Activated T-helper 2 cell treated with anti-CD3 and anti-CD28 coated beads, Interferon-gamma antibody, Interleukin-2, Interleukin-4, amounts not matched to agents 10 μg/mL and 5 μg/mL and 100 μg/mL, durations not matched to agents 14 hours and 24 hours and 36 hours (primary cell): ENCODE data around the gene ASRGL1. TPM values are rescaled to one million over a fixed set of nuclear protein-coding genes. Genes with fewer than 3 reads are reported as not detected.
A peak's percentile ranks its signal among the peaks of the same experiment; 100 is the strongest.
"Not testable (repeated sequence)": the region's sequence is repeated elsewhere in the genome, so short reads cannot be mapped to it uniquely, and the experiment has no call there.

ENCODE experiments used
- DNase-seq: peaks from one replicate; pipeline ENCODE4 v3.0.0; 2021; ENCODE audit warnings: low spot score
- H3K27ac Mint-ChIP-seq: one replicate; pipeline ENCODE4 v1.8.0; 2021; ENCODE audit warnings: mixed read lengths
- H3K27me3 Mint-ChIP-seq: one replicate; pipeline ENCODE4 v1.8.0; 2021; ENCODE audit warnings: low read depth, mixed read lengths
- H3K36me3 Mint-ChIP-seq: one replicate; pipeline ENCODE4 v1.8.0; 2021; ENCODE audit warnings: low read depth, mixed read lengths
- H3K4me1 Mint-ChIP-seq: one replicate; pipeline ENCODE4 v1.8.0; 2021; ENCODE audit warnings: low read depth, mixed read lengths
- H3K4me3 Mint-ChIP-seq: one replicate; pipeline ENCODE4 v1.8.0; 2021; ENCODE audit warnings: low read depth, mild to moderate bottlenecking, moderate library complexity, mixed read lengths
- H3K9me3 Mint-ChIP-seq: one replicate; pipeline ENCODE4 v1.8.0; 2021; ENCODE audit warnings: mixed read lengths
- intact Hi-C: fragments of 100-400 bp; cut with micrococcal nuclease; formaldehyde crosslinking; loops from one replicate; pipeline ENCODE4 v1.15.1; 2023
- total RNA-seq: library from RNA; stranded (reverse); gene quantifications from 2 replicates; pipeline ENCODE4 v1.2.3, GENCODE V29; 2022

ASRGL1 gene
- 6.1 and 7.4 TPM in 2 replicates for total RNA-seq

DNA sequence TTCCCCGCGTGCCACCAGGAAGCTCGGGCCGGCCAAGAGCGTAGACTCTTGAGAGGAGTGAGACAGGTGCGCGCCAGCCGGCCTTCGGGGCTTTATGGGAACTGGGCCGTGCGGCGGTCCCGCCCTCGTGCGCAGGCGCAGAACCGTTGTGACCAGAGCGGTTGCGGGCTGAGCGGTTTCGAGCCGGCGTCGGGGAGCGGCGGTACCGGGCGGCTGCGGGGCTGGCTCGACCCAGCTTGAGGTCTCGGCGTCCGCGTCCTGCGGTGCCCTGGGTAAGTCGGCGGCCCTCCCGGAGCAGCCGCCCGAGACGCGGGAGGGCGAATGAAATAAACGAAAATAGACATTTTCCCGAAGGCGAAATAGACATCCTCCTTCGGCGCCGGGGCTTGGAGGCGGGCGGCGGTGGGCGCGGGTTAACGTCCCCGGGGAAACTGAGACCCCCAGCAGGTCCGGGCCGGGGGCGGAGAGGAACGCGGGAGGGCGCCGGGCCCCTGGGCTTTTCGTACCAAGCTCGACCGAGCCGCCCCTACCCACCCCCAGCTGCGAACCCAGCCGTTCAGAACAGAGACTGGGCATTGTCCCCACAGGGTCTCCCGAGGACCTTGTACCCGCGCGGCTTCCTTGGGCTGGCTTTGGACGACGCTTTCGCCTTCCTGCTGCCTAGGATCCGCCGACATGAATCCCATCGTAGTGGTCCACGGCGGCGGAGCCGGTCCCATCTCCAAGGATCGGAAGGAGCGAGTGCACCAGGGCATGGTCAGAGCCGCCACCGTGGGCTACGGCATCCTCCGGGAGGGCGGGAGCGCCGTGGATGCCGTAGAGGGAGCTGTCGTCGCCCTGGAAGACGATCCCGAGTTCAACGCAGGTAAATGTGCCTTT, at the start of gene ASRGL1:
ASRGL1 (plus strand) TSS at position 146 of the 879 bp plus-strand sequence; CDS start at position 676, 530 bp downstream.
- peak; percentile 72 for DNase-seq
- Mint-ChIP-seq H3K27ac (no peak within 1 kb of the TSS), H3K4me1 (peaks cover 16% of the 10 kb centered on the region), H3K9me3 (no peaks in the 10 kb centered on the region), H3K27me3 (peaks cover 36% of the 10 kb centered on the region), H3K36me3 (no peaks in the 10 kb centered on the region), H3K4me3 (peak within 1 kb of the TSS; percentile 85)
- intact Hi-C loops: no loop called here

DNA sequence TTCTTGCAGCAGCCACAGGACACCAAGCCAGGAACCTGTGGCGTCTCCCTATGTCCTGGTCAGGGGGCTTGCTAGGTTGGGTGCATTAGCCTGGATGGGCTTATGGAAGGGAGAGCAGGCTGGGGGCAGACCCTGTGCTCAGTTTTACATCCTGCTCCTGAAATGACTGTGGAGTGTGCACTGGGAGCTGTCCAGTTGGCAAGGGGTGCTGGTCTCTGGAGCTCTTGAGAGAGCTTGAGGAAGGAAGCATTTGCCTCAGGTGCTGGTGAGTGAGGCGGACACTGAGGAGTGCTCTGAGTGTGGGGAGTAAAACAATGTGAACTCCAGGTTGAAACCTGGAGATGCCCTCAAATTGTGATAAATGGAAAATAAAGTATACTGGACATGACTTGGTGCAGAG, 41.7 kb upstream of the ASRGL1 start:
- H3K9me3 Mint-ChIP-seq: no peaks in the 10 kb centered on the region
- no peaks in the 10 kb centered on the region for H3K36me3 Mint-ChIP-seq
- no peak overlapping the region for H3K4me3 Mint-ChIP-seq
- no peaks in the 10 kb centered on the region for H3K4me1 Mint-ChIP-seq
- no peak overlapping the region for H3K27ac Mint-ChIP-seq
- intact Hi-C loops: no loop called here
- DNase-seq: no peak
- H3K27me3 Mint-ChIP-seq: peaks cover 15% of the 10 kb centered on the region

GRCh38 chr11:62298975-62299374, 38.3 kb upstream of the ASRGL1 start, which contains the start of gene SCGB1D4:
Gene SCGB1D4, minus strand, starts transcription at chr11:62299075. Its CDS starts 65 bp downstream, at chr11:62299010.
- Mint-ChIP-seq H3K27ac (no peak within 1 kb of the TSS), H3K36me3 (no peaks in the 10 kb centered on the region), H3K27me3 (peaks cover 31% of the 10 kb centered on the region), H3K4me1 (no peaks in the 10 kb centered on the region), H3K4me3 (no peak within 1 kb of the TSS), H3K9me3 (no peaks in the 10 kb centered on the region)
- DNase-seq: no peak
- intact Hi-C loops: no loop called here

DNA sequence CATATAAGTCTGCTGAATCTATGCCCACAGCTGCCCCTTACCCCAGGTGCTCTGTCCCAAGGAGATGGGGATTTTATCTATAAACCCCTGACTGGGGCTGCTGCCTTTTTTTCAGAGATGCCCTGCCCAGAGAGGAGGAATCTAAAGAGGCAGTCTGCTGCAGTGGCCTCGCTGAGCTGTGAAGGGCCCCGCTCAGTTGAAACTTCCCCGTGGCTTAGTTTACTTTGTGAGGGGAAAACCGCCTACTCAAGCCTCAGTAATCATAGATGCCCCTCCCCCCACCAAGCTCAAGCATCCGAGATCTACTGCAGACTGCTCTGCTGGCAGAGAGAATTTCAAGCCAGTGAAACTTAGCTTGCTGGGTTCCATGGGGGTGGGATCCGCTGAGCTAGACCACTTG, 31.0 kb upstream of the ASRGL1 start:
- Mint-ChIP-seq H3K27ac (no peak overlapping the region), H3K9me3 (no peaks in the 10 kb centered on the region)

GRCh38 chr11:62307950-62308349, 29.3 kb upstream of the ASRGL1 start:
- H3K27ac Mint-ChIP-seq: no peak overlapping the region
- H3K36me3 Mint-ChIP-seq: no peaks in the 10 kb centered on the region
- intact Hi-C loops: no loop called here
- DNase-seq: no peak
- no peak overlapping the region for H3K4me3 Mint-ChIP-seq
- H3K27me3 Mint-ChIP-seq: peaks cover 41% of the 10 kb centered on the region
- H3K4me1 Mint-ChIP-seq: peaks cover 5% of the 10 kb centered on the region
- no peaks in the 10 kb centered on the region for H3K9me3 Mint-ChIP-seq

More for the DNA sequence above, 31.0 kb upstream of the ASRGL1 start:
- peaks cover 3% of the 10 kb centered on the region for H3K4me1 Mint-ChIP-seq
- no peak overlapping the region for H3K4me3 Mint-ChIP-seq
- intact Hi-C loops: no loop called here
- H3K27me3 Mint-ChIP-seq: peaks cover 43% of the 10 kb centered on the region
- no peaks in the 10 kb centered on the region for H3K36me3 Mint-ChIP-seq
- DNase-seq: no peak

- no peaks in the 10 kb centered on the region for H3K36me3 Mint-ChIP-seq
- no peak overlapping the region for H3K27ac Mint-ChIP-seq
- H3K4me1 Mint-ChIP-seq: peaks cover 5% of the 10 kb centered on the region
- no peak for DNase-seq
- intact Hi-C loops: loop anchor here (2.0 to 5.0 kb wide), 2 partner anchors 73 to 91 kb away; no protein-coding TSS in a partner anchor
- H3K9me3 Mint-ChIP-seq: no peaks in the 10 kb centered on the region
- peaks cover 50% of the 10 kb centered on the region for H3K27me3 Mint-ChIP-seq
- H3K4me3 Mint-ChIP-seq: no peak overlapping the region
Measured at GRCh38 chr11:62309991-62310390, 27.3 kb upstream of the ASRGL1 start.

- intact Hi-C loops: no loop called here
- no peaks in the 10 kb centered on the region for H3K36me3 Mint-ChIP-seq
- H3K27ac Mint-ChIP-seq: no peak overlapping the region
- H3K9me3 Mint-ChIP-seq: no peaks in the 10 kb centered on the region
- H3K4me1 Mint-ChIP-seq: peaks cover 5% of the 10 kb centered on the region
- DNase-seq: no peak
- peaks cover 32% of the 10 kb centered on the region for H3K27me3 Mint-ChIP-seq
- no peak overlapping the region for H3K4me3 Mint-ChIP-seq
Measured at GRCh38 chr11:62315431-62315830, 21.8 kb upstream of the ASRGL1 start.

DNA sequence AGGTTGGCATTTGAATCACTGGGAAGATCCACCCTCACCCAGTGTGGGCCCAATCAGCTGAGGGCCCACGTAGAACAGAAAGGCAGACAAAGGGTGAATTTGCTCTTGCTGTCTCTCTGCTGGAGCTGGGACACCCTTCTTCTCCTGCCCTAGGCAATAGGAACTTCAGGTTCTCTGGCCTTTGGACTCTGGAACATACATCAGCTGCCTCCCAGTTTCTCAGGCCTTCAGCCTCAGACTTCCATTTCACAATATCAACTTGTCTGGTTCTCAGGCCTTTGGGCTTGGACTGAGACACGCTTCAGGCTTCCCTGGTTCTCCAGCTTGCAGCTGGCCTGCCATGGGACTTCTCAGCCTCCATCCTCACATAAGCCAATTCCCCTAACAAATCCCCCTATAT, 14.7 kb upstream of the ASRGL1 start:
- H3K4me1 Mint-ChIP-seq: peaks cover 2% of the 10 kb centered on the region

GRCh38 chr11:62324731-62325556, 12.3 kb upstream of the ASRGL1 start:
- DNase-seq: peak; percentile 33
- peaks cover 8% of the 10 kb centered on the region for H3K27me3 Mint-ChIP-seq
- no peaks in the 10 kb centered on the region for H3K36me3 Mint-ChIP-seq
- no peak overlapping the region for H3K27ac Mint-ChIP-seq
- intact Hi-C loops: no loop called here
- H3K4me1 Mint-ChIP-seq: peaks cover 5% of the 10 kb centered on the region
- no peaks in the 10 kb centered on the region for H3K9me3 Mint-ChIP-seq
- H3K4me3 Mint-ChIP-seq: no peak overlapping the region

More for the DNA sequence above, 14.7 kb upstream of the ASRGL1 start:
- intact Hi-C loops: no loop called here
- H3K27ac Mint-ChIP-seq: no peak overlapping the region
- no peaks in the 10 kb centered on the region for H3K36me3 Mint-ChIP-seq
- no peak overlapping the region for H3K4me3 Mint-ChIP-seq
- H3K27me3 Mint-ChIP-seq: peaks cover 9% of the 10 kb centered on the region
- DNase-seq: no peak
- no peaks in the 10 kb centered on the region for H3K9me3 Mint-ChIP-seq

DNA sequence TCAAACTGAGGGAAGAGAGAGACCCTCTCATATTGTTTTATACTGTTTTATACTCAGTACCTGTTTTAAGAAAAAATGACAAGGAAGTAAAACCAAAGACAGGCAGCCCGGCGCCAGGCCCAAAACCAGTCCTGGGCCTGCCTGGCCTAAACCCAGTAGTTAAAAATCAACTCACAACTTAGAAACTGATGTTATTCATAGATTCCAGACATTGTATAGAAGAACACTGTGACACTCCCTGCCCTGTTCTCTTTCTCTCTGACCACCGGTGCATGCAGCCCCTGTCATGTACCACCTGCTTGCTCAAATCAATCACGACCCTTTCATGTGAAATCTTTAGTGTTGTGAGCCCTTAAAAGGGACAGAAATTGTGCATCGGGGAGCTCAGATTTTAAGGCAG, 11.5 kb upstream of the ASRGL1 start:
- H3K27ac Mint-ChIP-seq, H3K4me3 Mint-ChIP-seq, H3K36me3 Mint-ChIP-seq, H3K27me3 Mint-ChIP-seq, H3K9me3 Mint-ChIP-seq, H3K4me1 Mint-ChIP-seq, intact Hi-C loops, DNase-seq: not testable (repeated sequence)

GRCh38 chr11:62326719-62327118, 10.5 kb upstream of the ASRGL1 start:
- DNase-seq, H3K27ac Mint-ChIP-seq, H3K9me3 Mint-ChIP-seq, H3K4me3 Mint-ChIP-seq, intact Hi-C loops, H3K36me3 Mint-ChIP-seq, H3K4me1 Mint-ChIP-seq: not testable (repeated sequence)
- peaks cover 16% of the 10 kb centered on the region for H3K27me3 Mint-ChIP-seq

GRCh38 chr11:62327541-62327940, 9.7 kb upstream of the ASRGL1 start:
- H3K4me3 Mint-ChIP-seq, H3K4me1 Mint-ChIP-seq, H3K27ac Mint-ChIP-seq, intact Hi-C loops, H3K36me3 Mint-ChIP-seq, H3K9me3 Mint-ChIP-seq, DNase-seq: not testable (repeated sequence)
- peaks cover 24% of the 10 kb centered on the region for H3K27me3 Mint-ChIP-seq

DNA sequence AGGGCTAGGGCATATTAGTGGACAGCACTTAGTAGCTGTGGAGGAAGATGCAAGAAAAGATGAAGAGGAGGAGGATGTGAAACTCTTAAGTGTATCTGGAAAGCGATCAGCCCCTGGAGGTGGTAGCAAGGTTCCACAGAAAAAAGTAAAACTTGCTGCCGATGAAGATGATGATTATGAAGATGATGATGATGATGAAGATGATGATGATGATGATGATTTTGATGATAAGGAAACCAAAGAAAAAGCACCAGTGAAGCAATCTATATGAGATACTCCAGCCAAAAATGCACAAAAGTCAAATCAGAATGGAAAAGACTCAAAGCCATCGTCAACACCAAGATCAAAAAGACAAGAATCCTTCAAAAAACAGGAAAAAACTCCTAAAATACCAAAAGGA, 6.0 kb upstream of the ASRGL1 start:
- peaks cover 42% of the 10 kb centered on the region for H3K27me3 Mint-ChIP-seq
- H3K9me3 Mint-ChIP-seq, H3K36me3 Mint-ChIP-seq, intact Hi-C loops, H3K4me1 Mint-ChIP-seq, H3K27ac Mint-ChIP-seq, H3K4me3 Mint-ChIP-seq, DNase-seq: not testable (repeated sequence)
